Measurements from ENCODE around the gene CHTF8. TPM values are rescaled to one million over a fixed set of nuclear protein-coding genes. Genes with fewer than 3 reads are reported as not detected.

Gene CHTF8
- total RNA-seq, 3 donors from 2014 or later = 54.1 to 85.8 (median 71.2) TPM

DNA sequence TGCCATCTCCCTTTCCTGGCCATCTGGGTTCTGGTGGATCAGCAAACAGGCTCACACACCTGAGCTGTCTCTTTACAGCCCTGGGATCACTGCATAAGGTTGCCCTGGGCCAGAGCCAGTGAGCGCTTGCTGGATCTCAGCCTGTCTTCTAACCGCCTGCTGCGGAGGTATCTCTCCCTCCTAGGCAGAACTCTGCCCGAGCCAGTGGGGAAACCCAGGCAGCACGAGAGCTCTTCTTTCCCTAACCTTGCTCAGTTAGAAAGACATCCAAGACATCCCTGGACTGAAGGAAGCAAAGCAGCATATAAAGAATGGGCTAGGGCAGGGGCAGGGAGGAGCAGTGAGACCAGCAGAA, 20.5 kb downstream of the CHTF8 start:
- no peak for DNase-seq (ENCODE audit: low spot score in 2 of 2)
- no peak for TF ChIP-seq POLR2AphosphoS5 (IDR thresholded peaks at IDR 0.05)
- TF ChIP-seq, protein P1, sequence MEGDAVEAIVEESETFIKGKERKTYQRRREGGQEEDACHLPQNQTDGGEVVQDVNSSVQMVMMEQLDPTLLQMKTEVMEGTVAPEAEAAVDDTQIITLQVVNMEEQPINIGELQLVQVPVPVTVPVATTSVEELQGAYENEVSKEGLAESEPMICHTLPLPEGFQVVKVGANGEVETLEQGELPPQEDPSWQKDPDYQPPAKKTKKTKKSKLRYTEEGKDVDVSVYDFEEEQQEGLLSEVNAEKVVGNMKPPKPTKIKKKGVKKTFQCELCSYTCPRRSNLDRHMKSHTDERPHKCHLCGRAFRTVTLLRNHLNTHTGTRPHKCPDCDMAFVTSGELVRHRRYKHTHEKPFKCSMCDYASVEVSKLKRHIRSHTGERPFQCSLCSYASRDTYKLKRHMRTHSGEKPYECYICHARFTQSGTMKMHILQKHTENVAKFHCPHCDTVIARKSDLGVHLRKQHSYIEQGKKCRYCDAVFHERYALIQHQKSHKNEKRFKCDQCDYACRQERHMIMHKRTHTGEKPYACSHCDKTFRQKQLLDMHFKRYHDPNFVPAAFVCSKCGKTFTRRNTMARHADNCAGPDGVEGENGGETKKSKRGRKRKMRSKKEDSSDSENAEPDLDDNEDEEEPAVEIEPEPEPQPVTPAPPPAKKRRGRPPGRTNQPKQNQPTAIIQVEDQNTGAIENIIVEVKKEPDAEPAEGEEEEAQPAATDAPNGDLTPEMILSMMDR (IDR thresholded peaks at IDR 0.05) = no peak
- TF ChIP-seq POLR2A (IDR thresholded peaks at IDR 0.05) = no peak
- H3K4me3 ChIP-seq = no peak overlapping the region
- H3K4me1 ChIP-seq = peaks cover 9 to 11% of the 10 kb centered on the region in 2 donors
- no peaks in the 10 kb centered on the region for H3K9me3 ChIP-seq
- intact Hi-C loops (cut with DNase I; ENCODE audit: low total_unique reads) = no loop called here
- peak overlapping the region; percentile 41 to 54 for H3K27ac ChIP-seq
- H3K36me3 ChIP-seq = no peaks in the 10 kb centered on the region
- no peaks in the 10 kb centered on the region for H3K27me3 ChIP-seq

DNA sequence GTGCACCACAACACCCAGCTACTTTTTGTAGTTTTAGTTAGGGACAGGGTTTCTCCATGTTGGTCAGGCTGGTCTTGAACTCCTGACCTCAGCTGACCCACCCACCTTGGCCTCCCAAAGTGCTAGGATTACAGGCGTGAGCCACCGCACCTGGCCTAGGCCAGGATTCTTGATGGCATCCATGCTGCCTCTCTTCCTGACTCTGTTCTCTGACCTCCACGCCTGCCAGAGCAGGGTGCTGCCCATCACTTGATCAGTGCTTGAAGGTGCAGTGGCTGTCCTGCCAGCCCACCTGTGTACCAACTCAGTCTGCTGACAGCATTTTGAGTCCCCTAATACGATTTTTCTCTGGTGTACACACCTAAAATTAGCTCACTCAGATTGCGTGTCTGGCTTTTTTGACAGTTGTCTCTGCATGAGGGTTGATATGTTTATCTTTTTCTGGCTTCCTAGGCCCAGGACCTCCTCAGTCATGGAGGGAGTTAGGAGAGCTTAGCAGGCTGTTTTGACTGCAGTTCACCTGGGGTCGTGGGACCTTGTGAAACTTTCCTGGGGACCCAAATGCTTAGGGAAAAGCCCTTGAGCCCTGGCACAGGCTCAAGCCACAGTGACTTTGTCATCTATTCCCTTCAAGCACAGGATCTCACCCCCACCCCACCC, 21.0 kb downstream of the CHTF8 start:
- peaks cover 0 to 3% of the 10 kb centered on the region in 2 donors for H3K27me3 ChIP-seq
- no peaks in the 10 kb centered on the region for H3K36me3 ChIP-seq
- H3K9me3 ChIP-seq = no peaks in the 10 kb centered on the region
- H3K4me3 ChIP-seq = no peak overlapping the region
- TF ChIP-seq, protein P1 (IDR thresholded peaks at IDR 0.05) = no peak
- no peak for TF ChIP-seq POLR2A (IDR thresholded peaks at IDR 0.05)
- TF ChIP-seq POLR2AphosphoS5 (IDR thresholded peaks at IDR 0.05) = no peak
- DNase-seq (ENCODE audit: low spot score in 2 of 2) = no peak
- intact Hi-C loops (cut with DNase I; ENCODE audit: low total_unique reads) = no loop called here
- peak overlapping the region in 1 of 2 donors; percentile 41 for H3K27ac ChIP-seq
- H3K4me1 ChIP-seq = peaks cover 11 to 13% of the 10 kb centered on the region in 2 donors

DNA sequence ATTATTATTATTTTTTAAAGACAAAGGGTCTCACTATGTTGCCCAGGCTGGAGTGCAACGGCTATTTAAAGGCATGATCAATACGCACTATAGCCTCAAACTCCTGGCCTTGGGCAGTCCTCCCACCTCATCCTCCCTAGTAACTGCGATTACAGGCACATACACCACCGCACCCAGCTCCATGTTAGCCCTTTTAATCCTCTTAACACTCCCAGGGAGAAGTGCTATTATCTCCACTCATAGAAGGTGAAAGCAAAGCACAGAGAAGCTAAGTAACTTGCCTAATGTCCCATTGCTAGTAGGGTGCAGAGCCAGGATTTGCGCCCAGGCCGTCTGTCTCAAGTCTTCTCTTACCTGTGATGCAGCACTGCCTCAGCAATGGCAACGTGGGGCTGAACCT, 22.0 kb downstream of the CHTF8 start:
- H3K4me3 ChIP-seq = no peak overlapping the region
- TF ChIP-seq POLR2AphosphoS5 (IDR thresholded peaks at IDR 0.05) = no peak
- TF ChIP-seq, protein P1 (IDR thresholded peaks at IDR 0.05) = no peak
- no peak for TF ChIP-seq POLR2A (IDR thresholded peaks at IDR 0.05)
- no peaks in the 10 kb centered on the region for H3K9me3 ChIP-seq
- H3K27me3 ChIP-seq = peaks cover 0 to 3% of the 10 kb centered on the region in 2 donors
- H3K4me1 ChIP-seq = peaks cover 11 to 14% of the 10 kb centered on the region in 2 donors
- no peak overlapping the region for H3K27ac ChIP-seq
- intact Hi-C loops (cut with DNase I; ENCODE audit: low total_unique reads) = no loop called here
- DNase-seq (ENCODE audit: low spot score in 2 of 2) = no peak
- no peaks in the 10 kb centered on the region for H3K36me3 ChIP-seq

DNA sequence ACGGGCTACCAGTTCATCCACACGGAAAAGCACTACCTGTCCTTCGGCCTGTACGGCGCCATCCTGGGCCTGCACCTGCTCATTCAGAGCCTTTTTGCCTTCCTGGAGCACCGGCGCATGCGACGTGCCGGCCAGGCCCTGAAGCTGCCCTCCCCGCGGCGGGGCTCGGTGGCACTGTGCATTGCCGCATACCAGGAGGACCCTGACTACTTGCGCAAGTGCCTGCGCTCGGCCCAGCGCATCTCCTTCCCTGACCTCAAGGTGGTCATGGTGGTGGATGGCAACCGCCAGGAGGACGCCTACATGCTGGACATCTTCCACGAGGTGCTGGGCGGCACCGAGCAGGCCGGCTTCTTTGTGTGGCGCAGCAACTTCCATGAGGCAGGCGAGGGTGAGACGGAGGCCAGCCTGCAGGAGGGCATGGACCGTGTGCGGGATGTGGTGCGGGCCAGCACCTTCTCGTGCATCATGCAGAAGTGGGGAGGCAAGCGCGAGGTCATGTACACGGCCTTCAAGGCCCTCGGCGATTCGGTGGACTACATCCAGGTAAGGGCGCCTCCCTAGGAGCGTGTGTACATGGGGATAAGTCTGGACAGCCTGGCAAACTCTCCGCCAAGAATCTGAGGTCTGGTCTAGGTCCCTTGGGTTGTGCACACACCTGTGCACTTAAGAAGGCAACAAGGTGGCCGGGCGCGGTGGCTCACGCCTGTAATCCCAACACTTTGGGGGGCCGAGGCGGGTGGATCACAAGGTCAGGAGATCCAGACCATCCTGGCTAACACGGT, 22.7 kb downstream of the CHTF8 start:
- TF ChIP-seq, protein P1 (IDR thresholded peaks at IDR 0.05) = no peak
- TF ChIP-seq POLR2AphosphoS5 (IDR thresholded peaks at IDR 0.05) (no peak), POLR2A (IDR thresholded peaks at IDR 0.05) (no peak)
- DNase-seq (ENCODE audit: low spot score in 2 of 2) = no peak
- Histone ChIP-seq H3K27ac (peak overlapping the region in 1 of 2 donors; percentile 19), H3K4me1 (peaks cover 11 to 14% of the 10 kb centered on the region in 2 donors), H3K36me3 (no peaks in the 10 kb centered on the region), H3K4me3 (peak overlapping the region in 1 of 3 donors; percentile 31), H3K27me3 (peaks cover 0 to 3% of the 10 kb centered on the region in 2 donors), H3K9me3 (no peaks in the 10 kb centered on the region)
- intact Hi-C loops (cut with DNase I; ENCODE audit: low total_unique reads) = no loop called here

DNA sequence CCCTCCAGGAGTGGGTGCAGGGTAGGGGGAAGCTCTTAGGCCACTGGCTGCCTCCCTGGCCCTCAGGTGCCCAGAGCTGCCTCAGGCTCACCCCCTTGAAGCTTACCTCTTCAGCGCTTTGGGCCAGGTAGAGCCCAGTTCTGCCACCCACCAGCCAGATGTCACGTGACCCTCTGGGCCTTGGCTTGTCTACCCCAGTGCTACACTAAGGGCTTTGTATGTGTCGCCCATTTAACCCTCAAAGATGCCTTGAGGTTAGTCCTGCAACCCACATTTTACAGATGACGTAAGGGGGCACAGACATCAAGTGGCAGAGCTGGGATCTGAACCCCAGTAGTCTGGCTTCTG, 23.5 kb downstream of the CHTF8 start:
- Histone ChIP-seq H3K27me3 (peaks cover 0 to 3% of the 10 kb centered on the region in 2 donors), H3K27ac (peak overlapping the region in 1 of 2 donors; percentile 19), H3K9me3 (no peaks in the 10 kb centered on the region), H3K36me3 (no peaks in the 10 kb centered on the region), H3K4me3 (peak overlapping the region in 1 of 3 donors; percentile 31), H3K4me1 (peaks cover 11 to 14% of the 10 kb centered on the region in 2 donors)
- no peak for TF ChIP-seq POLR2AphosphoS5 (IDR thresholded peaks at IDR 0.05)
- TF ChIP-seq POLR2A (IDR thresholded peaks at IDR 0.05) = no peak
- TF ChIP-seq, protein P1 (IDR thresholded peaks at IDR 0.05) = no peak
- DNase-seq (ENCODE audit: low spot score in 2 of 2) = no peak
- intact Hi-C loops (cut with DNase I; ENCODE audit: low total_unique reads) = no loop called here

All from breast epithelium (tissue), 4 donors.